Sigmoid colon (tissue), 7 donors: ENCODE measurements around the gene DAPK3. TPM values are rescaled to one million over a fixed set of nuclear protein-coding genes. Genes with fewer than 3 reads are reported as not detected.
A peak's percentile ranks its signal among the peaks of the same experiment; 100 is the strongest.
"Not testable (repeated sequence)": the region's sequence is repeated elsewhere in the genome, so short reads cannot be mapped to it uniquely, and the experiment has no call there.

Source experiments
- DNase-seq: peaks from one replicate; pipeline ENCODE4 v3.0.0-alpha.2; 2019
- H3K27ac ChIP-seq, 4 donors: fragments of 200-600 bp; sonication (generic); one replicate each; pipeline ENCODE4 v1.5.1; 2016 to 2019; ENCODE audit warnings: mild to moderate bottlenecking in 1 of 4
- H3K27me3 ChIP-seq, 3 donors: fragments of 200-600 bp; sonication (generic); one replicate each; pipeline ENCODE4 v1.5.1; 2019; ENCODE audit warnings: mild to moderate bottlenecking in 1 of 3
- H3K36me3 ChIP-seq, 4 donors: fragments of 200-600 bp; sonication (generic); one replicate each; pipeline ENCODE4 v1.5.1; 2016 to 2019
- H3K4me1 ChIP-seq, 4 donors: fragments of 200-600 bp; sonication (generic); one replicate each; pipeline ENCODE4 v1.5.1; 2017 to 2019
- H3K4me3 ChIP-seq, 4 donors: fragments of 200-600 bp; sonication (generic); one replicate each; pipeline ENCODE4 v1.5.1; 2017 to 2019; ENCODE audit warnings: mild to moderate bottlenecking in 2 of 4, moderate library complexity in 1 of 4
- H3K9me3 ChIP-seq, 4 donors: fragments of 200-600 bp in 3 of 4; sonication (generic) in 3 of 4; one replicate each; pipeline versions ENCODE4 v1.5.1 to v1.6.1; 2013 to 2019
- CTCF ChIP-seq, 4 experiments: fragments of 450-650 bp in 3 of 4; fragments of 200-600 bp in 1 of 4; IDR thresholded peaks; one replicate each; pipeline ENCODE4 v1.5.1; 2016 to 2019; ENCODE audit warnings: antibody characterized with exemption in 4 of 4, mild to moderate bottlenecking in 3 of 4, moderate library complexity in 2 of 4
- EP300 ChIP-seq, 4 donors: sonication (generic); formaldehyde crosslinking; IDR thresholded peaks; one replicate each; pipeline ENCODE4 v1.6.1; 2017; ENCODE audit warnings: antibody characterized with exemption in 4 of 4
- POLR2A ChIP-seq, 2 donors: fragments of 450-650 bp; IDR thresholded peaks; one replicate each; pipeline ENCODE4 v1.6.1; 2016; ENCODE audit warnings: antibody characterized with exemption in 2 of 2, mild to moderate bottlenecking in 2 of 2, moderate library complexity in 2 of 2
- POLR2AphosphoS5 ChIP-seq, 4 donors: sonication (generic); formaldehyde crosslinking; IDR thresholded peaks; one replicate each; pipeline ENCODE4 v1.6.1; 2017; ENCODE audit warnings: antibody characterized with exemption in 4 of 4
- WGBS, 2 donors: extraction: QIAGEN DNeasy Blood & Tissue Kit; methylation state at CpG; one replicate each; pipeline ENCODE4 v1.1.7; 2013; 5-methylcytosine and 5-hydroxymethylcytosine counted together
- intact Hi-C: fragments of 100-400 bp; cut with DNase I; formaldehyde crosslinking; loops from one replicate; pipeline ENCODE4 v1.15.1; 2023
- polyA plus RNA-seq, 3 donors: library from polyadenylated mRNA; stranded (reverse); fragments of 200-250 nt; gene quantifications; one replicate each; pipeline ENCODE4 v1.2.3, GENCODE V29; 2013
- total RNA-seq, 4 donors: library from RNA; depleted of rRNA; stranded (reverse); fragments of >200 nt; gene quantifications; one replicate each; pipeline ENCODE4 v1.1.0, GENCODE V29; 2016
- donor health status: healthy with polysubstance abuse.
- donor health status: Bipolar disorder and iron deficiency.
- donor health status: healthy.

Gene DAPK3
- total and polyA plus RNA-seq, 7 donors = 38.4 to 167 (median 91.3) TPM

GRCh38 chr19:3967983-3968382 is 2.9 kb downstream of the DAPK3 start:
- WGBS, 2 donors = 88 to 92% methylated on average over 12 of the region's 12 CpGs
- peak in 1 of 4 donors; percentile 15 for TF ChIP-seq POLR2AphosphoS5 (IDR thresholded peaks at IDR 0.05)
- not testable (repeated sequence) for H3K27me3 ChIP-seq, H3K9me3 ChIP-seq
- peak overlapping the region in 3 of 4 donors; percentile 8 to 28 (median 21) for H3K4me3 ChIP-seq
- peaks cover 0 to 65% (median 55%) of the 10 kb centered on the region in 4 donors for H3K4me1 ChIP-seq
- H3K27ac ChIP-seq = peak overlapping the region; percentile 100
- intact Hi-C loops = loop anchor here (5.0 to 10.0 kb wide), 3 partner anchors 273 to 677 kb away; partner anchors contain the start of gene HDGFL2
- peak; percentile 70 for DNase-seq
- H3K36me3 ChIP-seq = peaks cover 8 to 54% (median 25%) of the 10 kb centered on the region in 4 donors

- 23 to 70% methylated on average over 30 of the region's 30 CpGs for WGBS, 2 donors
- Histone ChIP-seq H3K9me3 (no peaks in the 10 kb centered on the region), H3K27ac (peak overlapping the region; percentile 100), H3K27me3 (no peaks in the 10 kb centered on the region), H3K36me3 (peaks cover 21 to 71% (median 40%) of the 10 kb centered on the region in 4 donors), H3K4me1 (peaks cover 0 to 61% (median 54%) of the 10 kb centered on the region in 4 donors), H3K4me3 (peak overlapping the region in 3 of 4 donors; percentile 12 to 28 (median 24))
- peak; percentile 80 for DNase-seq
- TF ChIP-seq EP300 (IDR thresholded peaks at IDR 0.05) = no peak
- no peak for TF ChIP-seq POLR2A (IDR thresholded peaks at IDR 0.05)
- no peak for TF ChIP-seq POLR2AphosphoS5 (IDR thresholded peaks at IDR 0.05)
- TF ChIP-seq CTCF (IDR thresholded peaks at IDR 0.05) = no peak
- intact Hi-C loops = loop anchor here (5.0 to 10.0 kb wide), 3 partner anchors 272 to 678 kb away; partner anchors contain the start of gene HDGFL2
These were observed 4.6 kb downstream of the DAPK3 start for GRCh38 chr19:3966051-3967017.

- peaks cover 39 to 89% (median 58%) of the 10 kb centered on the region in 4 donors for H3K36me3 ChIP-seq
- no peak for TF ChIP-seq POLR2A (IDR thresholded peaks at IDR 0.05)
- peak in 2 of 4 donors; percentile 11 to 48 for TF ChIP-seq POLR2AphosphoS5 (IDR thresholded peaks at IDR 0.05)
- no peak for TF ChIP-seq CTCF (IDR thresholded peaks at IDR 0.05)
- no peak for TF ChIP-seq EP300 (IDR thresholded peaks at IDR 0.05)
- H3K4me3 ChIP-seq = no peak overlapping the region
- H3K9me3 ChIP-seq = no peaks in the 10 kb centered on the region
- intact Hi-C loops = loop anchor here (5.0 to 10.0 kb wide), 3 partner anchors 270 to 680 kb away; partner anchors contain the start of gene HDGFL2
- H3K27me3 ChIP-seq = no peaks in the 10 kb centered on the region
- peak; percentile 74 for DNase-seq
- WGBS, 2 donors = 93 to 94% methylated on average over 60 of the region's 60 CpGs
- peak overlapping the region; percentile 41 to 100 (median 100) for H3K27ac ChIP-seq
- H3K4me1 ChIP-seq = peaks cover 0 to 51% (median 47%) of the 10 kb centered on the region in 4 donors
These were observed 6.4 kb downstream of the DAPK3 start for GRCh38 chr19:3964256-3965194.

- TF ChIP-seq POLR2AphosphoS5 (IDR thresholded peaks at IDR 0.05) (no peak), EP300 (IDR thresholded peaks at IDR 0.05) (no peak)
- intact Hi-C loops = loop anchor here (10.0 kb wide), 2 partner anchors 269 to 681 kb away; no protein-coding TSS in a partner anchor
- WGBS, 2 donors = 96% methylated on average over 35 of the region's 35 CpGs
- Histone ChIP-seq H3K27ac (peak overlapping the region; percentile 41 to 100 (median 100)), H3K4me1 (peaks cover 0 to 43% (median 38%) of the 10 kb centered on the region in 4 donors), H3K9me3 (no peaks in the 10 kb centered on the region), H3K27me3 (no peaks in the 10 kb centered on the region), H3K4me3 (no peak overlapping the region), H3K36me3 (peaks cover 48 to 97% (median 66%) of the 10 kb centered on the region in 4 donors)
- peak; percentile 64 for DNase-seq
These were observed 7.2 kb downstream of the DAPK3 start for GRCh38 chr19:3963458-3964255.
